Activated gamma-delta T cell treated with Interleukin-2 at 50 U/mL for 16 hours (primary cell): ENCODE results near the gene DRC1.

Experiments
- DNase-seq: peaks from one replicate; pipeline ENCODE4 v3.0.0-alpha.2; 2020

Gene DRC1

DNA sequence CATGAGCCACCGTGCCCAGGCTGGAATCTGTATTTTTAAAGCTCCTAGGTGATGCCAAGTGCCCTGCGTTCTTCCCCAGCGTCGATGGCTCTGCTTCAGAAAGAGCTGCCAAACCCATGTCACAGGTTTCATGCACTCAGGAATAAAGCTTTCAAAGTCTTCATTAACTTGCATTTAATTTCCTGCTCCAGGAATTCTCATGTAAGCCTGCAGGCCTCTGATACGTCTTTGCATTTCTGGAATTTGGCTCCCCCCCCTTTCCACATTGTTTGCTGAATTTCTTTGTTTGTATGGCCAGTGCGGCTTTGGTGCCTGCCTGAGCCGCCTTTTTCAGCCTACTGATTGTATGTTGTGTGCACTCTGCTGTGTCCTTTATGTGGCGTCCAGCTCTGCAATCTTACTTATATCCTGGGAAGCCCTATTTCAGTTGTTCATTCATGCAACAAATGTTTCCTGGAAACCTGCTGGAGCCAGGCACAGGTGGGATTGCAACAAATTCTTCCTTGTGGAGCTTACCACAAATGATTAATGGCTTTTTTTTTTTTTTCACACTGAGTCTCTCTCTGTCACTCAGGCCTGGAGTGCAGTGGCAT lies 94.1 kb downstream of the DRC1 start:
- no peak for DNase-seq

DNA sequence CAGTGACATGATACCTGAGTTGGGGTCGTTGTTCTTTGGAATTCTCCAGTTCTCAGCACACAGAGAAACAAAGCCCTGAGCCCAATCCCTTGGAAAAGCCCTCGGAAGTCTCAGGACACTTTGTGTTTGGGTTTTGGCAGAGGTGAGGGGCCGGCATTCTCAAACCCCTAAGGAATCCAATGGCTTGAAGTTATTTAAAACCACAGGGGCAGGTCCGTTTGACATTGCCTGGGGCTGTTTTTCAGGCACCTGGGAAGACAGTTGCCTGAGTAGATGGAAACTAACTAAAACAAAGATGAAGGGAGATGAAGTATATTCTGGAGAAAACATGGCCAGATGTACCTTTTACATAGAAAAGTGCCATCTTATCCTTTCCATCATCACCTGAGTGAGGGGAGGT lies 98.7 kb downstream of the DRC1 start:
- DNase-seq = no peak

- peak; percentile 63 for DNase-seq
These were observed 101.6 kb downstream of the DRC1 start for GRCh38 chr2:26503231-26503880.

- no peak for DNase-seq
These were observed 102.3 kb downstream of the DRC1 start for GRCh38 chr2:26504002-26504401.

- DNase-seq = no peak
These were observed 104.6 kb downstream of the DRC1 start for GRCh38 chr2:26506279-26506678.
